Calu3 (cell line): ENCODE results near the gene FLT4. TPM values are rescaled to one million over a fixed set of nuclear protein-coding genes. Genes with fewer than 3 reads are reported as not detected.

Source experiments
- BruUV-seq: library from RNA; stranded (reverse); fragments of 400-500 nt; replicated peaks from 2 replicates; lab custom pipeline; 2021; lab: Mats Ljungman, UMichigan
- CTCF ChIA-PET: fragments of 300-600 bp; sonication (Branson Sonifier 250); formaldehyde crosslinking; loops from one replicate; lab custom pipeline; 2022; ENCODE audit warnings: antibody characterized with exemption; lab: Charles Lee
- DNase-seq: peaks from one replicate; pipeline ENCODE4 v3.0.0; 2022
- H3K27ac Mint-ChIP-seq: one replicate; pipeline ENCODE4 v1.8.0; 2022; ENCODE audit warnings: mixed read lengths; ENCODE audit not compliant: unreplicated experiment
- H3K27me3 Mint-ChIP-seq: one replicate; pipeline ENCODE4 v1.8.0; 2022; ENCODE audit warnings: mixed read lengths; ENCODE audit not compliant: unreplicated experiment
- H3K36me3 Mint-ChIP-seq: one replicate; pipeline ENCODE4 v1.8.0; 2022; ENCODE audit warnings: mild to moderate bottlenecking, moderate library complexity, mixed read lengths; ENCODE audit not compliant: insufficient read depth, unreplicated experiment
- H3K4me1 Mint-ChIP-seq: one replicate; pipeline ENCODE4 v1.8.0; 2022; ENCODE audit warnings: mild to moderate bottlenecking, low read depth, mixed read lengths; ENCODE audit not compliant: unreplicated experiment
- H3K4me3 Mint-ChIP-seq: one replicate; pipeline ENCODE4 v1.8.0; 2022; ENCODE audit warnings: mild to moderate bottlenecking, low read depth, moderate library complexity, mixed read lengths; ENCODE audit not compliant: unreplicated experiment
- H3K9me3 Mint-ChIP-seq: one replicate; pipeline ENCODE4 v1.8.0; 2022; ENCODE audit warnings: low read depth, mixed read lengths; ENCODE audit not compliant: unreplicated experiment
- CTCF ChIP-seq: fragments of 200-600 bp; IDR thresholded peaks from one replicate; pipeline ENCODE4 v1.8.0; 2022; ENCODE audit warnings: antibody characterized with exemption; ENCODE audit not compliant: unreplicated experiment
- intact Hi-C: fragments of 100-400 bp; cut with micrococcal nuclease; formaldehyde crosslinking; loops from one replicate; pipeline ENCODE4 v1.10.0; 2022; ENCODE audit not compliant: unreplicated experiment
- total RNA-seq: library from RNA; stranded (reverse); gene quantifications from 2 replicates; pipeline ENCODE4 v1.2.3, GENCODE V29; 2022

Gene FLT4
- total RNA-seq, 1 experiment from 2014 or later, result not detected

- Mint-ChIP-seq H3K36me3 (no peaks in the 10 kb centered on the region), H3K4me1 (no peaks in the 10 kb centered on the region), H3K9me3 (no peaks in the 10 kb centered on the region), H3K27ac (no peak overlapping the region), H3K27me3 (peaks cover 46% of the 10 kb centered on the region), H3K4me3 (no peak overlapping the region)
- intact Hi-C loops, result no loop called here
- CTCF ChIA-PET, result no interaction called here
- no TSS peak for BruUV-seq
- no peak for DNase-seq
- no peak for TF ChIP-seq CTCF
These were observed 63.2 kb downstream of the FLT4 start for GRCh38 chr5:180586204-180586603.

- no peaks in the 10 kb centered on the region for H3K4me1 Mint-ChIP-seq
- intact Hi-C loops, result no loop called here
- CTCF ChIA-PET, result no interaction called here
These were observed 65.7 kb downstream of the FLT4 start for GRCh38 chr5:180583738-180584137.

GRCh38 chr5:180580681-180581080, 68.7 kb downstream of the FLT4 start:
- CTCF ChIA-PET, result no interaction called here
- DNase-seq, result no peak
- Mint-ChIP-seq H3K36me3 (peaks cover 8% of the 10 kb centered on the region), H3K27me3 (peaks cover 9% of the 10 kb centered on the region), H3K27ac (no peak overlapping the region), H3K9me3 (no peaks in the 10 kb centered on the region), H3K4me1 (no peaks in the 10 kb centered on the region), H3K4me3 (no peak overlapping the region)
- TF ChIP-seq CTCF, result no peak
- no TSS peak for BruUV-seq
- intact Hi-C loops, result no loop called here

More at GRCh38 chr5:180583738-180584137, 65.7 kb downstream of the FLT4 start:
- Mint-ChIP-seq H3K36me3 (peaks cover 6% of the 10 kb centered on the region), H3K4me3 (no peak overlapping the region), H3K9me3 (no peaks in the 10 kb centered on the region), H3K27ac (no peak overlapping the region), H3K27me3 (peaks cover 29% of the 10 kb centered on the region)
- TF ChIP-seq CTCF, result no peak
- no TSS peak for BruUV-seq
- DNase-seq, result no peak

GRCh38 chr5:180575571-180575970, 73.8 kb downstream of the FLT4 start:
- Mint-ChIP-seq H3K27ac (no peak overlapping the region), H3K4me3 (no peak overlapping the region), H3K27me3 (no peaks in the 10 kb centered on the region), H3K9me3 (no peaks in the 10 kb centered on the region), H3K36me3 (peaks cover 8% of the 10 kb centered on the region), H3K4me1 (no peaks in the 10 kb centered on the region)
- no TSS peak for BruUV-seq
- CTCF ChIA-PET, result interaction anchor here (0.7 to 1.6 kb wide), 2 partner anchors 36 to 95 kb away, joined by 3 read pairs; no protein-coding TSS in a partner anchor
- TF ChIP-seq CTCF, result no peak
- intact Hi-C loops, result no loop called here
- no peak for DNase-seq
